Stimulated activated naive CD8-positive, alpha-beta T cell treated with anti-CD3 and anti-CD28 coated beads, Interleukin-15, amount 100 ng/mL, for 72 hours (primary cell): ENCODE measurements around the gene CRY2.
A peak's percentile ranks its signal among the peaks of the same experiment; 100 is the strongest.
"Not testable (repeated sequence)": the region's sequence is repeated elsewhere in the genome, so short reads cannot be mapped to it uniquely, and the experiment has no call there.

ENCODE experiments used
- ATAC-seq: fragments of 150-1000 bp; cut with Tn5 transposase; 2 replicates; pipeline ENCODE4 v1.10.0; 2021; ENCODE audit warnings: mild to moderate bottlenecking, moderate library complexity
- DNase-seq, 2 donors: peaks; one replicate each; pipeline ENCODE4 v3.0.0; 2021 to 2022
- H3K27ac Mint-ChIP-seq, 2 donors: one replicate each; pipeline ENCODE4 v1.8.0; 2022; ENCODE audit warnings: mild to moderate bottlenecking in 2 of 2, mixed read lengths in 2 of 2, moderate library complexity in 2 of 2
- H3K27me3 Mint-ChIP-seq: one replicate; pipeline ENCODE4 v1.8.0; 2022; ENCODE audit warnings: mixed read lengths
- H3K4me1 Mint-ChIP-seq: one replicate; pipeline ENCODE4 v1.8.0; 2022; ENCODE audit warnings: mild to moderate bottlenecking, mixed read lengths
- H3K4me3 Mint-ChIP-seq, 2 donors: one replicate each; pipeline ENCODE4 v1.8.0; 2022; ENCODE audit warnings: mild to moderate bottlenecking in 2 of 2, mixed read lengths in 2 of 2, moderate library complexity in 1 of 2
- H3K9me3 Mint-ChIP-seq, 2 donors: one replicate each; pipeline ENCODE4 v1.8.0; 2022; ENCODE audit warnings: mixed read lengths in 2 of 2

CRY2 gene

DNA sequence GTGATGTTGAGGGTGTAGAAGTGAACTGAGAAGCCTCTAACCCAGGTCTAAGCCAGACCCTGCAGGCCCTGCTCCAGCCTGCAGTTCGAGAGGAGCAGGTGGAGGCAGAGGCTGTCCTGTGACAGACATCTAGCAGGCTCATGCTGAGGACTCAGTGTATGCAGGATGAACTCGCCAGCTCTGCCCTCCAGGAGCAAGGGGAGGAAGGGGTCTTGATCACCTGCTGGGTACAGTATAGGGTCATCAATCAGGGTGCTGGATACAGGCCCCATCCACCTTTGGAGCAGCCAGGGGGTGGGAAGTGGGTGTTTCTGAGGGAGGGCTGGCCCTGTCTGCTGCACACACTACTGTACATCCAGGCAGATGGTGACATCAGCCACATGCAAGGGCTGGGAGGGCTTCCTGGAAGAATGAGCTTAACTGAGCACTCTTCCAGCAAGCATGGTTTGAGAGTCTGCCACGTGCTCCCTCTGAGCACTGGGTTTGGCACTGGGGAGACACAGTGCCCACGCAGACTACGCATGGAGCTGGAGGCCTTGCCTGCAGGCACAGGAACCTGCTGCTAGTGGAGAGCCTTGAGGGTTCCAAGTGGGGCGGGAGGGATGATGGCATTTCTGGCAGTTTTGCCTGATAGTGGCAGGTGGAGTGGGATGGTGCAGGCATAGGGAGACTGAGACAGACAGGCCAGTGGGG is 47.4 kb downstream of the CRY2 start:
- ATAC-seq = no peak
- no peak for DNase-seq
- Mint-ChIP-seq H3K4me1 (peaks cover 17% of the 10 kb centered on the region), H3K27me3 (peaks cover 65% of the 10 kb centered on the region), H3K9me3 (no peaks in the 10 kb centered on the region), H3K27ac (no peak overlapping the region), H3K4me3 (no peak overlapping the region)

DNA sequence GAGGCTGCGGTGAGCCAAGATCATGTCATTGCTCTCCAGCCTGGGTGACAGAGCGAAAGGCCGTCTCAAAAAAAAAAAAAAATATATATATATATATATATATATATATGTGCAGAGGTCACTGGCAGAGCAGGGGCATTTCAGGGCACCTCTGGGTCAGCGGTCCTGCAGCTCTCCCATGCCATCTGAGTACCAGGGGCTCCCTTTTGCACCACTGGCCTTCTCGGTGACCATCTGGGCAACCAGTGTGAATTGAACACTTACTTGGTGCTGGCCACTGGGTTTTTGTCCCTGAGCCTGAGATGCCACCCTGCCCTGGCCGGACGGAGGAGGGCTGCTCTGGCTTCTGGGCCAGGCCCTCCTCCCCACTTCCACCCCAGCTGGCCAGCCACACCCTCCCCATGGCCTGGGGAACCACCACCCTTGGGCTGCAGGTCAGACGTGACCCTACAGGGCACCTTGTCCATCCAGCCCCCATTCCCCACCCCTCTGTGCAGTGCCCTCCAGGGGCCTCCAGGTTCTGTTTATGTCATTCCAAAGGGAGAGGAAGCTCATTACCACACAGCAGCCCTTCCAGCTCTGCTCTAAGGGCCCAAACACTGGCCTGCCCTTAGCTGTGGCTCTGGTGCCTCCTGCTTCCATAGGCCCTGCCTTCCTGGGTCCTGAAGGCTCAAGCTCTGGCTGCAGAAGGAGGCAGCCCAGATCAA is 48.4 kb downstream of the CRY2 start:
- H3K4me1 Mint-ChIP-seq = peaks cover 21% of the 10 kb centered on the region
- H3K4me3 Mint-ChIP-seq = no peak overlapping the region
- ATAC-seq (no peak), DNase-seq (no peak)
- no peak overlapping the region for H3K27ac Mint-ChIP-seq
- H3K27me3 Mint-ChIP-seq = peaks cover 72% of the 10 kb centered on the region
- no peaks in the 10 kb centered on the region for H3K9me3 Mint-ChIP-seq

DNA sequence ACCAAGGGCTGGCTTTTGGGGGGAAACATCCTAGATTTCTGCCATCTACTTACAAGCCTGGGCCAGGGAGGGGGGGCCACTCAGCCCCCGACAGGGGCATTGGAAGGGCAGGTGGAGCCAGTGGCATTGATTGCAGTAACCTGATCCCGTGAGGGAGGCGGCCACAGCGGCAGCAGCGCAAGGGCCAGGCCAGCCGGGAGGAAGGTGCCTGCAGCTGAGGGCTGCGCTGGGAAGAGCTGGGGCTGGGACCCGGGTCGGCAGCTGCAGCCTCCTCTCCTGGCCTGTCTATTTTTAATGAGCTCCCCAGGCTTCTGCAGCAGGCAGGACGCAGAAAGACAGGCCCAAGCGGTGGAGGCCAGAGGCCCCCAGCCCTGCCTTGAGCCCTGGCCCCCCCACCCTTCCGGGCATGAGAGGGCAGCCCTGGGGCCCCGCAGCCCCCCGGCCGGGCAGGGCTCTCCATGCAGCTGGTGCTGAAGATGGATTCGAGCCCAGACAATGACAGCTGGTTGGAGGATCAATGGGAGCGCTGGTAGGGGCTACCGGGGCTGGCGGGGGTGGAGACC is 49.2 kb downstream of the CRY2 start:
- no peak overlapping the region for H3K27ac Mint-ChIP-seq

DNA sequence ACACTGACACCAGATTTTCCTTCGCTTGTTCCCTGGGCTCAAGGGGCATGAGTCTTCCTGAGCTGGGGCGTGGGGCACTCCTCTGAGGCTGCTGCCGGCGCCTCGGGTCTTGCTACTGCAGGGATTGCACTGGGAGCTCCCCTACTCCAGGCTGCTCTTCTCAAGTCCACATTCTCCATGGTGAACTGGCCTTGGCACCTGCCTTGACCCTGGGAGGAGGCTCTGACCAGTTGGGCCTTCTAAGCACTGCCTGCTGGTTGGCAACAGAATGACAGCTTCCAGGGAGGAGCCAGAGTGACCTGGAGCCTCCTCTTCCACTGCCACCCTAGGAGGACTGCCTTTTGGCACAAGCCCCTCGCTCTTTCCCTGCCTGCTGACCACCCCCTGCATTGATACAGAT is 50.3 kb downstream of the CRY2 start:
- H3K4me3 Mint-ChIP-seq = no peak overlapping the region
- DNase-seq (no peak), ATAC-seq (no peak)
- H3K9me3 Mint-ChIP-seq = no peaks in the 10 kb centered on the region
- H3K27ac Mint-ChIP-seq = no peak overlapping the region
- peaks cover 23% of the 10 kb centered on the region for H3K4me1 Mint-ChIP-seq
- H3K27me3 Mint-ChIP-seq = peaks cover 76% of the 10 kb centered on the region

More for the DNA sequence above, 49.2 kb downstream of the CRY2 start:
- H3K4me3 Mint-ChIP-seq = no peak overlapping the region
- peaks cover 80% of the 10 kb centered on the region for H3K27me3 Mint-ChIP-seq
- H3K9me3 Mint-ChIP-seq = no peaks in the 10 kb centered on the region
- peaks cover 23% of the 10 kb centered on the region for H3K4me1 Mint-ChIP-seq
- ATAC-seq (no peak), DNase-seq (no peak)

DNA sequence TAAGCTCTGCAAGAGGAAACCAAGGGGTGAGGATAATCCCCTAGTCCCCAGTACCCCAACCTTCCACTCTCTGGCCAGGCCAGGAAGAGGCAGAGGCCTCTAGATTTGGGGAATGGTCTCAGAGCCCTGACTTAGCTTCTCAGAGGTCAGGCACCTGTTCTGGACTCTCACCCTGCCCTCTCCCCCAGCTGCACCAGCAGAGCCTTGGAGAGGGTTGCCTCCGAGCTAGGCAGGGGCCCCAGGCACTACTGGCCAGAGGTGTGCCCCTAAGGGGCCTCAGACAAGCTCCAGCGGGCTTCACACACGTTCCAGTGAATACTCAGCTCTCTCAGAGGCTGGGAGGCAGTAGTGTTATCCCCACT is 51.8 kb downstream of the CRY2 start:
- H3K9me3 Mint-ChIP-seq = no peaks in the 10 kb centered on the region
- peaks cover 68% of the 10 kb centered on the region for H3K27me3 Mint-ChIP-seq
- DNase-seq (no peak), ATAC-seq (no peak)
- H3K4me1 Mint-ChIP-seq = peaks cover 23% of the 10 kb centered on the region
- H3K4me3 Mint-ChIP-seq = peak overlapping the region; percentile 72 to 79
- H3K27ac Mint-ChIP-seq = peak overlapping the region in 1 of 2 donors; percentile 8

DNA sequence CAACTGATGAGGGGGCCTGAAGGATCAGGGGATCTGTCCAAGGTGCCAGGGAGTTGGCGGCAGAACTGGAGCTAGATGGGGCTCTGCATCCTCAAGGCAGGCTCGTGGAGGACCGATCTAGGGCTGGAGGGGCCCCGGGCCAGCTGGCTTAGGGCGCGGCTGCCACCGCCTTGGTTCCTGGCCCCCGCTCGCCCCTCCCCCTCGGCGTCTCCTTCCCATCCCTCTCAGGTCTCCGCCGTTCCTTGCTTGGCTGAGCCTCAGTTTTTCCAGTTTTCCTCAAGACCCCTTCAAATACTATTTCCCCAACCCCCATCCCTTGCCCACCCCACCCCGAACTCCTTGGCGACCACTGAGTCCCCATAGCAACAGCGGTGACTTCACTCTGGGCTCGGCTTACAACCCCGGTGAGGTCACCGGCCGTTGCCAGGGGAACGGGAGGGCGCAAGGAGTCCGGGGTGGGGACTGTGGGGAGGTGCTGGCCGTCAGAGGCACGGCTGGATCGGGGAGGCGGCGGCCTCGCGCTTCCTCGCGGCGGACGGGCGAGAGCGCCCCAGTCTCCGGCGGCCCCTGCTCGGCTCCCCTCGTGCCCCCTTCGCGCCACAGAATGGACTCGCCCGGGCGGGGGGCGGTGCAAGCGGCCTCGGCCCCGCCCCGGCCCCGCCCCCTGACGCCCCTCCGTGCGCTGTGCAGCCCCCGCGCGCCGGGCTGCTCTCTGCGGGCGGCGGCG is 52.3 kb downstream of the CRY2 start:
- Mint-ChIP-seq H3K27ac (peak overlapping the region in 1 of 2 donors; percentile 61), H3K27me3 (peaks cover 62% of the 10 kb centered on the region), H3K4me1 (peaks cover 23% of the 10 kb centered on the region), H3K4me3 (peak overlapping the region; percentile 72 to 79), H3K9me3 (no peaks in the 10 kb centered on the region)
- ATAC-seq (peak; percentile 81), DNase-seq (peak; percentile 73 to 81)

DNA sequence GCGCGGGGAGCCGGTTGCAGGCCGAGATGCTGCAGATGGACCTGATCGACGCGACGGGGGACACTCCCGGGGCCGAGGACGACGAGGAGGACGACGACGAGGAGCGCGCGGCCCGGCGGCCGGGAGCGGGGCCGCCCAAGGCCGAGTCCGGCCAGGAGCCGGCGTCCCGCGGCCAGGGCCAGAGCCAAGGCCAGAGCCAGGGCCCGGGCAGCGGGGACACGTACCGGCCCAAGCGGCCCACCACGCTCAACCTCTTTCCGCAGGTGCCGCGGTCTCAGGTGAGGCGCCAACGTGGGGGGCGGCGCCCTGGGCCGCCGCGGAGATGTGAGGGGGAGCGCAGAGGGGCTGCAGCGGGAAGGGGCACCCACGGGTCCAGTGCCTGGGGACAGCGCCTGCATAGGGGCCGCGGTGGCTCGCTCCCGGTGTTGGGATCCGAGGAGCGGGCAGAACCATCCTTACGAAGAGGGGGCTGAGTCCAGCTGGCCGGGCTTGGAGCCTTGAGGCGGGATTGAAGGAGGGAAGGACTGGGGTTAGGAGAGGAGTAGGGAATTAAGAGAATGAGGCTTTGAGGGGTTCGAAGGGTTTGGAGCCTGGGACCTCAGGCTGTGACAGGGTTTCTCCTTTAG is 53.0 kb downstream of the CRY2 start:
- Mint-ChIP-seq H3K4me3 (peak overlapping the region; percentile 62 to 79), H3K27me3 (peaks cover 56% of the 10 kb centered on the region), H3K4me1 (peaks cover 23% of the 10 kb centered on the region)
- not testable (repeated sequence) for H3K27ac Mint-ChIP-seq, DNase-seq, H3K9me3 Mint-ChIP-seq
- peak; percentile 1 for ATAC-seq

DNA sequence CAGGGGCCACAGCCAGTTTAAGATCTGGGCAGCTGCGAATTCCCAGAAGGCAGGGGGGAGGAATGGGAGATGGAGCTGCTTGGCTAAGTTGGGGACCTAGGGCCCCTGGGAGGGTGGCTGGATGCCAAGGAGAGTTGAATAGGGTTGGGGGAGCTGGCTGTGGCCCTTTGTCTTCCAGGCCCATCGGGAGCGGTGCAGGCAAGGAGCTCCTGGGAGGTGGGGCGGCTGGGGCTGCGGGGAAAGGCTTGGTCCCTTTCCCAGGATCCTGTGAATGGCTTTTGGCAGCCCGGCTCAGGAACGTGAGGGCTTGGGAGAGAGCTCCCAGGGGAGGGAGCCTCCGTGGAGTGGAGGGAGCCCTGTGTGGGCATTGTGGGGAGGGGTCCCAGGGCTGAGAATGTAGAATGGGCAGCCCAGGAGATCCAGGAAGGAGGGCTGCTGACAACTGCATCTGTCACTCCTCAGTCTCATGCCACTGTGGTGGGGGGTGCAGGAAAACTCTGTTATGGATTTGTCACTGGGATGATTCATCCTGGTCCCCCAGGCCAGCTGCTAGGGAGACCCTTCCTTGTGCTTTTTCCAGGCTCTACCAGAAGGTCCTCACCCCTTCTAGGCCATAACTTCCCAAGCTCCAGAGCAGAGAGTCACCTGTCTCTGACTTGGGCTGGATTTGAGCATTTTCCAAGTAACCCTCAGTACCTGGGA is 53.8 kb downstream of the CRY2 start:
- H3K27me3 Mint-ChIP-seq = peaks cover 48% of the 10 kb centered on the region
- no peak overlapping the region for H3K27ac Mint-ChIP-seq
- H3K9me3 Mint-ChIP-seq = no peaks in the 10 kb centered on the region
- DNase-seq = no peak
- H3K4me3 Mint-ChIP-seq = peak overlapping the region; percentile 48 to 62
- no peak for ATAC-seq
- H3K4me1 Mint-ChIP-seq = peaks cover 26% of the 10 kb centered on the region

DNA sequence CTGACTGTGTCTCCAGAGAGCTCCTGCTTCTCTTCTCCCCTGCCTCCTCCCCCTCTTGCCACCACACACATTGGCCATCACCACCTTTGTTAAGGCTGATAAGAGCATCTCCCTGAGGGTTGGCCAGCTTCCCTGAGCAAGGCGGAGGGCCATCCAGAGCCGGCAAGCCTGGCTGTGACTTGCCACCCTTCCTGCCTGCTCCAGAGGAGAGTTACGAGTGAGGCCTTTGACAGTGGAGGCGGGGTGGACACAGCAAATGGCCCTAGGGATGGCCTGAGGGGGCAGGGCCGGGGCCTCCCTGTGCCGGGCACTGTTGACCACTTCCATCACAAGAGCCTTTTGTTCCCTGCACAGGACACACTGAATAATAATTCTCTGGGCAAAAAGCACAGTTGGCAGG is 54.4 kb downstream of the CRY2 start:
- no peak for ATAC-seq

DNA sequence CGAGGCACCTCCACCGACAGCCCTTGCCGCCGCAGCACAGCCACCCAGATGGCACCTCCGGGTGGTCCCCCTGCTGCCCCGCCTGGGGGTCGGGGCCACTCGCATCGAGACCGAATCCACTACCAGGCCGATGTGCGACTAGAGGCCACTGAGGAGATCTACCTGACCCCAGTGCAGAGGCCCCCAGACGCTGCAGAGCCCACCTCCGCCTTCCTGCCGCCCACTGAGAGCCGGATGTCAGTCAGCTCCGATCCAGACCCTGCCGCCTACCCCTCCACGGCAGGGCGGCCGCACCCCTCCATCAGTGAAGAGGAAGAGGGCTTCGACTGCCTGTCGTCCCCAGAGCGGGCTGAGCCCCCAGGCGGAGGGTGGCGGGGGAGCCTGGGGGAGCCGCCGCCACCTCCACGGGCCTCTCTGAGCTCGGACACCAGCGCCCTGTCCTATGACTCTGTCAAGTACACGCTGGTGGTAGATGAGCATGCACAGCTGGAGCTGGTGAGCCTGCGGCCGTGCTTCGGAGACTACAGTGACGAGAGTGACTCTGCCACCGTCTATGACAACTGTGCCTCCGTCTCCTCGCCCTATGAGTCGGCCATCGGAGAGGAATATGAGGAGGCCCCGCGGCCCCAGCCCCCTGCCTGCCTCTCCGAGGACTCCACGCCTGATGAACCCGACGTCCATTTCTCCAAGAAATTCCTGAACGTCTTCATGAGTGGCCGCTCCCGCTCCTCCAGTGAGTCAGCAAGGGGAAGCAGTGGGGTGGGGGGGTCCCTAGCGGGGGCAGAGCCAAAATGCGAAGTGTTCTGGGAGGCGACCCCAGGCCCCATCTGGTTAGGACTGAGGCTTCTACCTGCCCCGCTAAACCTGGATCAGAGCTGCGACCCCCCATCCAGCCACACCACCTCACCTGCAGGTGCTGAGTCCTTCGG is 55.4 kb downstream of the CRY2 start:
- no peak for DNase-seq
- H3K27ac Mint-ChIP-seq = no peak overlapping the region
- H3K4me1 Mint-ChIP-seq = peaks cover 32% of the 10 kb centered on the region
- ATAC-seq = no peak
- H3K9me3 Mint-ChIP-seq = no peaks in the 10 kb centered on the region
- H3K27me3 Mint-ChIP-seq = peaks cover 31% of the 10 kb centered on the region
- H3K4me3 Mint-ChIP-seq = no peak overlapping the region

More for the DNA sequence above, 54.4 kb downstream of the CRY2 start:
- H3K9me3 Mint-ChIP-seq = no peaks in the 10 kb centered on the region
- H3K27me3 Mint-ChIP-seq = peaks cover 42% of the 10 kb centered on the region
- H3K4me3 Mint-ChIP-seq = no peak overlapping the region
- no peak for DNase-seq
- H3K4me1 Mint-ChIP-seq = peaks cover 32% of the 10 kb centered on the region
- H3K27ac Mint-ChIP-seq = no peak overlapping the region

DNA sequence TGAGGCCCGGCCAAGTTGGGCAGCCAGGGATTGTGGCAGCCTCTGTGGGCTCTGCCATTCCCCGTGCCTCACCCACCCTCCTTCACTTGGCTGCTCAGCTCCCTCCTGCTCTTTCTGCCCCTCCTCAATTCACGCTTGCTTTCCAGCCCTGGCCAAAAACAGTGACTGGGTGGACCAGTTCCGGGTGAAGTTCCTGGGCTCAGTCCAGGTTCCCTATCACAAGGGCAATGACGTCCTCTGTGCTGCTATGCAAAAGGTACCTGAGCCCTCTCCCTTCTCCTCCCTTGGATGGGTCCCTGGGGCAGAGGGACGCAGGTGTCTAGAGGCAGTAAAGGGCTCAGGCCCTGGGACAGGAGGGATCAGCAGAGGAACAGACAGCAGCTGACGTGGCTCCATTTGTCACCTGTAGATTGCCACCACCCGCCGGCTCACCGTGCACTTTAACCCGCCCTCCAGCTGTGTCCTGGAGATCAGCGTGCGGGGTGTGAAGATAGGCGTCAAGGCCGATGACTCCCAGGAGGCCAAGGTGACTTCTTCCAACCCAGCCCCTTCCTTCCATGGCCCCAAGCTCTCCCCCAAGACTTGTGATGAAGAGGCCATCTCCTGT is 57.1 kb downstream of the CRY2 start:
- DNase-seq (no peak), ATAC-seq (no peak)
- Mint-ChIP-seq H3K27me3 (peaks cover 17% of the 10 kb centered on the region), H3K9me3 (no peaks in the 10 kb centered on the region), H3K4me3 (no peak overlapping the region), H3K4me1 (peaks cover 17% of the 10 kb centered on the region), H3K27ac (no peak overlapping the region)

DNA sequence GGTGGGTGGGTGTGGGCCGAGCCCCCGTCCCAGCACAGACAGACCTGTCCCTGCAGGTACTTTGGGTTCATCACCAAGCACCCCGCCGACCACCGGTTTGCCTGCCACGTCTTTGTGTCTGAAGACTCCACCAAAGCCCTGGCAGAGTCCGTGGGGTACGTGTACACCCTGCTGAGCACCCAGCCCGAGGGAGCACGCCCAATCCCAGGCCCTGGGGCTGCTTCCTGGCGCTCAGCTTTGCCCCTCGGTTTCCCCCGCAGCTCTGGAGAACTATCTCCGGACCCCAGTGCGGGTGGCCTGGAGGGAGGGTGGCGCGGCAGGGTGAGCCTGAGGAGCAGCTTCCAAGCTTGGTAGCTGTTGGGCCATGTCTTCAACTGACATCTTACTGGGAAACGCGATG is 57.8 kb downstream of the CRY2 start:
- Mint-ChIP-seq H3K4me1 (peaks cover 16% of the 10 kb centered on the region), H3K27me3 (peaks cover 17% of the 10 kb centered on the region), H3K27ac (no peak overlapping the region), H3K4me3 (no peak overlapping the region), H3K9me3 (no peaks in the 10 kb centered on the region)
- ATAC-seq = no peak
- no peak for DNase-seq

DNA sequence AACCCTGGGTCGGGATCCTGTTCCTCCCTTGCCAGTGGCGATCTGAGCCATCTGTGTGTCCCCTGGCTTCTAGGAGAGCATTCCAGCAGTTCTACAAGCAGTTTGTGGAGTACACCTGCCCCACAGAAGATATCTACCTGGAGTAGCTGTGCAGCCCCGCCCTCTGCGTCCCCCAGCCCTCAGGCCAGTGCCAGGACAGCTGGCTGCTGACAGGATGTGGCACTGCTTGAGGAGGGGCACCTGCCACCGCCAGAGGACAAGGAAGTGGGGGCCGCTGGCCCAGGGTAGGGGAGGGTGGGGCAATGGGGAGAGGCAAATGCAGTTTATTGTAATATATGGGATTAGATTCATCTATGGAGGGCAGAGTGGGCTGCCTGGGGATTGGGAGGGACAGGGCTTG is 58.3 kb downstream of the CRY2 start:
- H3K4me3 Mint-ChIP-seq, DNase-seq, H3K9me3 Mint-ChIP-seq, H3K27ac Mint-ChIP-seq: not testable (repeated sequence)
- Mint-ChIP-seq H3K27me3 (peaks cover 12% of the 10 kb centered on the region), H3K4me1 (peaks cover 13% of the 10 kb centered on the region)
- ATAC-seq = peak; percentile 2
